Suprapubic skin (tissue), 3 donors: ENCODE results near the gene ELOVL4.

ENCODE experiments used
- POLR2A ChIP-seq, 2 donors: fragments of 450-650 bp; IDR thresholded peaks; one replicate each; pipeline ENCODE4 v1.6.1; 2017; ENCODE audit warnings: antibody characterized with exemption in 2 of 2, mild to moderate bottlenecking in 2 of 2, moderate library complexity in 2 of 2
- TF ChIP-seq, protein P1 (sequence below), 2 donors: fragments of 200-600 bp in 1 of 2; fragments of 450-650 bp in 1 of 2; sonication (generic) in 1 of 2; IDR thresholded peaks; one replicate each; pipeline ENCODE4 v1.5.1; 2016 to 2019; ENCODE audit warnings: antibody characterized with exemption in 2 of 2, mild to moderate bottlenecking in 1 of 2, moderate library complexity in 1 of 2

DNA sequence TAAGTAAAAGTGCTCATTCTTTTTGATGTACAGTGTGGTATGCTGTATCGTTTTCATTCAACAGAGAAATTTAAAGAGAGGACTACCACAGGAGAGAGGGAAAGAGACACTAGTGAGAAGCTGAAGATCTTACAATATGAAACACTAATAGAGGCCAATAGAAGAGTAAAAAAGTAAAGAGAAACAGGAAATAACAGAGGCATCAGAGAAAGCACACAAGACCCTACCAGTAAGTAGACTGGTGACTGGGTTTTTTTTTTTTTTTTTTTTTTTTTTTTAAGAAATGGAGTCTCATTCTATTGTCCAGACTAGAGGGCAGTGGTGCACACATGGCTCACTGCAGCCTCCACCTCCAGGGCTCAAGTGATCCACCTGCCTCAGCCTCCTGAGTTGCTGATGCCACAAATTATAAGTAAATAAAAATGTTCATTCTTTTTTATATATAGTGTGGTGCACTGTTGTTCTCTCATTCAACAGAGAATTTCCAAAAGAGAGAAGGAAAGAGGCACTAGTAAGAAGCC, 18.8 kb downstream of the ELOVL4 start:
- TF ChIP-seq, protein P1, sequence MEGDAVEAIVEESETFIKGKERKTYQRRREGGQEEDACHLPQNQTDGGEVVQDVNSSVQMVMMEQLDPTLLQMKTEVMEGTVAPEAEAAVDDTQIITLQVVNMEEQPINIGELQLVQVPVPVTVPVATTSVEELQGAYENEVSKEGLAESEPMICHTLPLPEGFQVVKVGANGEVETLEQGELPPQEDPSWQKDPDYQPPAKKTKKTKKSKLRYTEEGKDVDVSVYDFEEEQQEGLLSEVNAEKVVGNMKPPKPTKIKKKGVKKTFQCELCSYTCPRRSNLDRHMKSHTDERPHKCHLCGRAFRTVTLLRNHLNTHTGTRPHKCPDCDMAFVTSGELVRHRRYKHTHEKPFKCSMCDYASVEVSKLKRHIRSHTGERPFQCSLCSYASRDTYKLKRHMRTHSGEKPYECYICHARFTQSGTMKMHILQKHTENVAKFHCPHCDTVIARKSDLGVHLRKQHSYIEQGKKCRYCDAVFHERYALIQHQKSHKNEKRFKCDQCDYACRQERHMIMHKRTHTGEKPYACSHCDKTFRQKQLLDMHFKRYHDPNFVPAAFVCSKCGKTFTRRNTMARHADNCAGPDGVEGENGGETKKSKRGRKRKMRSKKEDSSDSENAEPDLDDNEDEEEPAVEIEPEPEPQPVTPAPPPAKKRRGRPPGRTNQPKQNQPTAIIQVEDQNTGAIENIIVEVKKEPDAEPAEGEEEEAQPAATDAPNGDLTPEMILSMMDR (IDR thresholded peaks at IDR 0.05): no peak
- no peak for TF ChIP-seq POLR2A (IDR thresholded peaks at IDR 0.05)
